ENCODE results near the gene CTDNEP1. TPM values are rescaled to one million over a fixed set of nuclear protein-coding genes. Genes with fewer than 3 reads are reported as not detected.

Gene CTDNEP1
- polyA plus RNA-seq, 2 of the 4 experiments (the other 2 are of a cell fraction): 145 to 161 TPM

DNA sequence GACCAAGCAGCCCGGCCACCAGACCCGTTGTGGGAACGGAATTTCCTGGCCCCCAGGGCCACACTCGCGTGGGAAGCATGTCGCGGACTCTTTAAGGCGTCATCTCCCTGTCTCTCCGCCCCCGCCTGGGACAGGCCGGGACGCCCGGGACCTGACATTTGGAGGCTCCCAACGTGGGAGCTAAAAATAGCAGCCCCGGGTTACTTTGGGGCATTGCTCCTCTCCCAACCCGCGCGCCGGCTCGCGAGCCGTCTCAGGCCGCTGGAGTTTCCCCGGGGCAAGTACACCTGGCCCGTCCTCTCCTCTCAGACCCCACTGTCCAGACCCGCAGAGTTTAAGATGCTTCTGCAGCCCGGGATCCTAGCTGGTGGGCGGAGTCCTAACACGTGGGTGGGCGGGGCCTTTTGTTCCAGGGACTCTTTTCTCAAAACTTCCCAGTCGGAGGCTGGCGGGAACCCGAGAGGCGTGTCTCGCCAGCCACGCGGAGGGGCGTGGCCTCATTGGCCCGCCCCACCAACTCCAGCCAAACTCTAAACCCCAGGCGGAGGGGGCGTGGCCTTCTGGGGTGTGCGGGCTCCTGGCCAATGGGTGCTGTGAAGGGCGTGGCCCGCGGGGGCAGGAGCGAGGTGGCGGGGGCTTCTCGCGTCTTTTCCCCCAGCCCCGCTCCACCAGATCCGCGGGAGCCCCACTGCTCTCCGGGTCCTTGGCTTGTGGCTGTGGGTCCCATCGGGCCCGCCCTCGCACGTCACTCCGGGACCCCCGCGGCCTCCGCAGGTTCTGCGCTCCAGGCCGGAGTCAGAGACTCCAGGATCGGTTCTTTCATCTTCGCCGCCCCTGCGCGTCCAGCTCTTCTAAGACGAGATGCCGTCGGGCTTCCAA, 29.8 kb upstream of the CTDNEP1 start, which contains the start of gene SLC2A4:
Gene SLC2A4 (plus strand): TSS at position 645 of the 879 bp plus-strand sequence. CDS start 217 bp downstream, at position 862.
- WGBS (ENCODE audit: missing lambda C conversion rate): 2% methylated on average over 45 of the region's 71 CpGs
- POLR2A ChIA-PET: interaction anchor here (0.6 to 1.2 kb wide), 8 partner anchors 12 to 106 kb away, joined by 3 to 11 read pairs (median 4); partner anchors contain the start of gene CTDNEP1
- Histone ChIP-seq H3K4me3 (peak within 1 kb of the TSS; percentile 46), H3K9me3 (no peaks in the 10 kb centered on the region), H3K4me1 (peaks cover 11% of the 10 kb centered on the region), H3K27ac (peak within 1 kb of the TSS; percentile 47 to 74), H3K4me2 (peak within 1 kb of the TSS; percentile 95)
- peak; percentile 61 to 82 for ATAC-seq
- CTCF ChIA-PET: interaction anchor here (0.5 to 13.5 kb wide), 33 partner anchors 10 to 929 kb away, joined by 3 to 446 read pairs (median 4); partner anchors contain the start of genes ACADVL, AURKB, DLG4 and GABARAP
- DNase-seq (ENCODE audit: low read depth in 1 of 2, low spot score in 1 of 2): peak; percentile 98 to 99
- FAIRE-seq: peak; percentile 67
- TF ChIP-seq EHF (CRISPR knock-in tag; IDR thresholded peaks at IDR 0.05): no peak
- TF ChIP-seq RCOR1 (IDR thresholded peaks at IDR 0.05; ENCODE audit: low read depth, low read length): no peak
- TF ChIP-seq, protein P1, sequence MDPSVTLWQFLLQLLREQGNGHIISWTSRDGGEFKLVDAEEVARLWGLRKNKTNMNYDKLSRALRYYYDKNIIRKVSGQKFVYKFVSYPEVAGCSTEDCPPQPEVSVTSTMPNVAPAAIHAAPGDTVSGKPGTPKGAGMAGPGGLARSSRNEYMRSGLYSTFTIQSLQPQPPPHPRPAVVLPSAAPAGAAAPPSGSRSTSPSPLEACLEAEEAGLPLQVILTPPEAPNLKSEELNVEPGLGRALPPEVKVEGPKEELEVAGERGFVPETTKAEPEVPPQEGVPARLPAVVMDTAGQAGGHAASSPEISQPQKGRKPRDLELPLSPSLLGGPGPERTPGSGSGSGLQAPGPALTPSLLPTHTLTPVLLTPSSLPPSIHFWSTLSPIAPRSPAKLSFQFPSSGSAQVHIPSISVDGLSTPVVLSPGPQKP (IDR thresholded peaks at IDR 0.05; ENCODE audit: low read depth, low read length): no peak
- peak; percentile 97; the same call in 1 of the 2 replicates for TF ChIP-seq MYC (IDR thresholded peaks at IDR 0.05; ENCODE audit: borderline replicate concordance, low read length)
- no peak for TF ChIP-seq RNF2 (IDR thresholded peaks at IDR 0.05; ENCODE audit: borderline replicate concordance, low read depth)
- TF ChIP-seq, protein P2, sequence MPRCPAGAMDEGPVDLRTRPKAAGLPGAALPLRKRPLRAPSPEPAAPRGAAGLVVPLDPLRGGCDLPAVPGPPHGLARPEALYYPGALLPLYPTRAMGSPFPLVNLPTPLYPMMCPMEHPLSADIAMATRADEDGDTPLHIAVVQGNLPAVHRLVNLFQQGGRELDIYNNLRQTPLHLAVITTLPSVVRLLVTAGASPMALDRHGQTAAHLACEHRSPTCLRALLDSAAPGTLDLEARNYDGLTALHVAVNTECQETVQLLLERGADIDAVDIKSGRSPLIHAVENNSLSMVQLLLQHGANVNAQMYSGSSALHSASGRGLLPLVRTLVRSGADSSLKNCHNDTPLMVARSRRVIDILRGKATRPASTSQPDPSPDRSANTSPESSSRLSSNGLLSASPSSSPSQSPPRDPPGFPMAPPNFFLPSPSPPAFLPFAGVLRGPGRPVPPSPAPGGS (IDR thresholded peaks at IDR 0.05): no peak
- no peak for TF ChIP-seq ZSCAN20 (CRISPR knock-in tag; IDR thresholded peaks at IDR 0.05)
- TF ChIP-seq, protein P3, sequence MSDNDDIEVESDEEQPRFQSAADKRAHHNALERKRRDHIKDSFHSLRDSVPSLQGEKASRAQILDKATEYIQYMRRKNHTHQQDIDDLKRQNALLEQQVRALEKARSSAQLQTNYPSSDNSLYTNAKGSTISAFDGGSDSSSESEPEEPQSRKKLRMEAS (IDR thresholded peaks at IDR 0.05): peak; percentile 90
- TF ChIP-seq HOXB5 (CRISPR knock-in tag; IDR thresholded peaks at IDR 0.05): no peak
- TF ChIP-seq KDM5A (IDR thresholded peaks at IDR 0.05): no peak
- TF ChIP-seq HEYL (CRISPR knock-in tag; IDR thresholded peaks at IDR 0.05): no peak
- TF ChIP-seq, protein P4, sequence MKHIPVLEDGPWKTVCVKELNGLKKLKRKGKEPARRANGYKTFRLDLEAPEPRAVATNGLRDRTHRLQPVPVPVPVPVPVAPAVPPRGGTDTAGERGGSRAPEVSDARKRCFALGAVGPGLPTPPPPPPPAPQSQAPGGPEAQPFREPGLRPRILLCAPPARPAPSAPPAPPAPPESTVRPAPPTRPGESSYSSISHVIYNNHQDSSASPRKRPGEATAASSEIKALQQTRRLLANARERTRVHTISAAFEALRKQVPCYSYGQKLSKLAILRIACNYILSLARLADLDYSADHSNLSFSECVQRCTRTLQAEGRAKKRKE (CRISPR knock-in tag; IDR thresholded peaks at IDR 0.05; ENCODE audit: low read depth): no peak
- TF ChIP-seq JUN (IDR thresholded peaks at IDR 0.05): no peak
- TF ChIP-seq FOSL2 (IDR thresholded peaks at IDR 0.05): no peak
- 0 out of 2 replicates have a peak, but pooled peaks have one; percentile 3 for TF ChIP-seq FOSL2 (CRISPR knock-in tag; IDR thresholded peaks at IDR 0.05)
- no peak for TF ChIP-seq CEBPB (IDR thresholded peaks at IDR 0.05)
- TF ChIP-seq, protein P5, sequence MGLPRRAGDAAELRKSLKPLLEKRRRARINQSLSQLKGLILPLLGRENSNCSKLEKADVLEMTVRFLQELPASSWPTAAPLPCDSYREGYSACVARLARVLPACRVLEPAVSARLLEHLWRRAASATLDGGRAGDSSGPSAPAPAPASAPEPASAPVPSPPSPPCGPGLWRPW (IDR thresholded peaks at IDR 0.05): no peak
- no peak for TF ChIP-seq ZFP36 (IDR thresholded peaks at IDR 0.05; ENCODE audit: borderline replicate concordance, partially characterized antibody)
- no peak for TF ChIP-seq NPAS2 (CRISPR knock-in tag; IDR thresholded peaks at IDR 0.05; ENCODE audit: borderline replicate concordance)
- no peak for TF ChIP-seq HDAC2 (IDR thresholded peaks at IDR 0.05)
- TF ChIP-seq RFX5 (IDR thresholded peaks at IDR 0.05): no peak
- no peak for TF ChIP-seq MAZ (IDR thresholded peaks at IDR 0.05; ENCODE audit: borderline replicate concordance, low read depth, low read length)
- TF ChIP-seq RARB (CRISPR knock-in tag; IDR thresholded peaks at IDR 0.05): no peak
- peak; percentile 3; the same call in 1 of the 2 replicates for TF ChIP-seq GATA3 (IDR thresholded peaks at IDR 0.05; ENCODE audit: borderline replicate concordance)
- no peak for TF ChIP-seq PHF8 (IDR thresholded peaks at IDR 0.05; ENCODE audit: borderline replicate concordance, low read depth)
- no peak for TF ChIP-seq FOSB (CRISPR knock-in tag; IDR thresholded peaks at IDR 0.05)
- TF ChIP-seq, protein P6, sequence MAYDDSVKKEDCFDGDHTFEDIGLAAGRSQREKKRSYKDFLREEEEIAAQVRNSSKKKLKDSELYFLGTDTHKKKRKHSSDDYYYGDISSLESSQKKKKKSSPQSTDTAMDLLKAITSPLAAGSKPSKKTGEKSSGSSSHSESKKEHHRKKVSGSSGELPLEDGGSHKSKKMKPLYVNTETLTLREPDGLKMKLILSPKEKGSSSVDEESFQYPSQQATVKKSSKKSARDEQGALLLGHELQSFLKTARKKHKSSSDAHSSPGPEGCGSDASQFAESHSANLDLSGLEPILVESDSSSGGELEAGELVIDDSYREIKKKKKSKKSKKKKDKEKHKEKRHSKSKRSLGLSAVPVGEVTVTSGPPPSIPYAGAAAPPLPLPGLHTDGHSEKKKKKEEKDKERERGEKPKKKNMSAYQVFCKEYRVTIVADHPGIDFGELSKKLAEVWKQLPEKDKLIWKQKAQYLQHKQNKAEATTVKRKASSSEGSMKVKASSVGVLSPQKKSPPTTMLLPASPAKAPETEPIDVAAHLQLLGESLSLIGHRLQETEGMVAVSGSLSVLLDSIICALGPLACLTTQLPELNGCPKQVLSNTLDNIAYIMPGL (CRISPR knock-in tag; IDR thresholded peaks at IDR 0.05; ENCODE audit: borderline replicate concordance): no peak
- no peak for TF ChIP-seq FOXS1 (CRISPR knock-in tag; IDR thresholded peaks at IDR 0.05)
- TF ChIP-seq, protein P7, sequence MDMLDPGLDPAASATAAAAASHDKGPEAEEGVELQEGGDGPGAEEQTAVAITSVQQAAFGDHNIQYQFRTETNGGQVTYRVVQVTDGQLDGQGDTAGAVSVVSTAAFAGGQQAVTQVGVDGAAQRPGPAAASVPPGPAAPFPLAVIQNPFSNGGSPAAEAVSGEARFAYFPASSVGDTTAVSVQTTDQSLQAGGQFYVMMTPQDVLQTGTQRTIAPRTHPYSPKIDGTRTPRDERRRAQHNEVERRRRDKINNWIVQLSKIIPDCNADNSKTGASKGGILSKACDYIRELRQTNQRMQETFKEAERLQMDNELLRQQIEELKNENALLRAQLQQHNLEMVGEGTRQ (IDR thresholded peaks at IDR 0.05): peak; percentile 59
- TF ChIP-seq ZC3H11A (IDR thresholded peaks at IDR 0.05): no peak
- no peak for TF ChIP-seq JUNB (IDR thresholded peaks at IDR 0.05)
- TF ChIP-seq BHLHE40 (IDR thresholded peaks at IDR 0.05; ENCODE audit: low read depth, low read length): no peak
- no peak for TF ChIP-seq SREBF2 (IDR thresholded peaks at IDR 0.05)
- TF ChIP-seq CBX2 (IDR thresholded peaks at IDR 0.05; ENCODE audit: borderline replicate concordance, low read depth): no peak
